Mesendoderm (in vitro differentiated cells): ENCODE measurements around the gene ARHGAP18.

ENCODE experiments used
- DNase-seq: peaks from one replicate; pipeline ENCODE4 v3.0.0; 2013
- H2AK5ac ChIP-seq: 2 replicates; pipeline ENCODE4 v1.6.1; 2013; ENCODE audit warnings: low read length, inconsistent platforms
- H2BK120ac ChIP-seq: 2 replicates; pipeline ENCODE4 v1.6.1; 2013; ENCODE audit warnings: low read depth, mild to moderate bottlenecking, low read length, moderate library complexity, mixed read lengths
- H2BK15ac ChIP-seq: replicated peaks from 2 replicates; pipeline ENCODE4 v1.6.1; 2013; ENCODE audit warnings: low read depth, mild to moderate bottlenecking, moderate library complexity
- H2BK5ac ChIP-seq: 2 replicates; pipeline ENCODE4 v1.6.1; 2013; ENCODE audit warnings: low read length, inconsistent platforms
- H3K18ac ChIP-seq: 2 replicates; pipeline ENCODE4 v1.6.1; 2013; ENCODE audit warnings: mild to moderate bottlenecking, low read length, mixed read lengths
- H3K23ac ChIP-seq: one replicate; pipeline ENCODE4 v1.6.1; 2013; ENCODE audit warnings: low read length
- H3K27ac ChIP-seq: 2 replicates; pipeline ENCODE4 v1.5.1; 2013; ENCODE audit warnings: low read depth, mild to moderate bottlenecking, inconsistent platforms, low read length, moderate library complexity
- H3K27me3 ChIP-seq: 2 replicates; pipeline ENCODE4 v1.6.1; 2013; ENCODE audit warnings: low read length, control low read depth, mild to moderate bottlenecking, inconsistent platforms; ENCODE audit not compliant: insufficient read depth, poor library complexity
- H3K36me3 ChIP-seq: 2 replicates; pipeline ENCODE4 v1.6.1; 2013; ENCODE audit warnings: low read length, inconsistent platforms; ENCODE audit not compliant: control insufficient read depth, insufficient read depth
- H3K4ac ChIP-seq: one replicate; pipeline ENCODE4 v1.6.1; 2013; ENCODE audit warnings: low read depth, mild to moderate bottlenecking, low read length, moderate library complexity
- H3K4me1 ChIP-seq: 2 replicates; pipeline ENCODE4 v1.6.1; 2013; ENCODE audit warnings: low read depth, low read length, inconsistent platforms; ENCODE audit not compliant: control insufficient read depth
- H3K4me2 ChIP-seq: 2 replicates; pipeline ENCODE4 v1.6.1; 2013; ENCODE audit warnings: low read length
- H3K4me3 ChIP-seq: 2 replicates; pipeline ENCODE4 v1.5.1; 2013; ENCODE audit warnings: mild to moderate bottlenecking, low read length
- H3K56ac ChIP-seq: one replicate; pipeline ENCODE4 v1.6.1; 2013; ENCODE audit warnings: low read length
- H3K79me1 ChIP-seq: 2 replicates; pipeline ENCODE4 v1.6.1; 2013; ENCODE audit warnings: low read length, inconsistent platforms
- H3K79me2 ChIP-seq: 2 replicates; pipeline ENCODE4 v1.6.1; 2013; ENCODE audit warnings: mild to moderate bottlenecking, low read length; ENCODE audit not compliant: control insufficient read depth, insufficient read depth
- H3K9ac ChIP-seq: 2 replicates; pipeline ENCODE4 v1.6.1; 2013; ENCODE audit warnings: low read length, inconsistent platforms
- H4K5ac ChIP-seq: one replicate; pipeline ENCODE4 v1.6.1; 2013; ENCODE audit warnings: low read length
- H4K8ac ChIP-seq: one replicate; pipeline ENCODE4 v1.6.1; 2013; ENCODE audit warnings: low read depth, mild to moderate bottlenecking, control low read depth, low read length, moderate library complexity
- WGBS: extraction: QIAGEN DNeasy Blood & Tissue Kit; methylation state at CpG from one replicate; pipeline ENCODE4 v1.1.7; 2013; ENCODE audit warnings: low lambda C conversion rate, missing lambda C conversion rate; ENCODE audit not compliant: insufficient coverage; ENCODE audit errors: extremely low coverage; 5-methylcytosine and 5-hydroxymethylcytosine counted together

ARHGAP18 gene

DNA sequence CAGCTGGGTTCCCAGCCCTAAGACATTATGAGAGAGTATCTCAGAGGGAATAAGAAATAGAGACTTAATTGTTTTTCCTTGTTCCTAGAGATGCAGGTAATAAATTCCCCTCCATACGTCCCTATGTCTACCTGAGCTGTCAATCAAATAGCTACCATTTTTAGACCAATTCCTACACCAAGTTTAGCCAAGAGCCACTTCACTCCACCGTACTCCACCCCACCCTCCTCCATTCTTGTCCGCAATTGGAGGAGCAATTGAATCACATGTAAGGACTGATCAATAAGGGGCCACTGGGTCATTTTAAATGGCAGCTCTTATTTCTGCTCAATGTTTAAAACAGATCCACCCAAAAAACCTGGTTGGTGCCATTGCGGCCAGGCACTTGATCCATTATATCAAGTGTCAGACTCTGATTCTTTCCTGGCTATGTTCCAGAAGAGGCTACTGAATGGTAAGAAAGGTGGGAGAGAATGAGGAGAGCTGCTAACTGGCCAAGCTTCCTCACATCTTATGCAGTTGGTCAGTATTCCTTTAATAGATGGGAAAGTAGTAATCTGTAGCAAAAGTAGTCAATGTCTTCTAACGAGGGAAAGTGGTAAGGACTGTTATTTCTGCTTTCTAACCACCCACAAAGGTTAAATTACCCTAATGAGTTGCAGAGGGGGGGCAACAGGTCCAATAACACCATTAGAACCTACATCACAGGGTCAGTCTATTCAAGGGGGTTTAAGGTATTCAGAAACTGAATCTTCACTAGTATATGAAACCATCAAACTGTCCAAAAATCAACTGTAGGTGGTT is 34.1 kb downstream of the ARHGAP18 start:
- Histone ChIP-seq H3K23ac (no peak overlapping the region), H3K4me2 (no peak overlapping the region), H3K56ac (no peak overlapping the region), H3K79me1 (no peaks in the 10 kb centered on the region), H3K4ac (no peak overlapping the region), H3K27ac (no peak overlapping the region), H2BK15ac (no peak overlapping the region), H3K27me3 (no peaks in the 10 kb centered on the region), H4K5ac (no peak overlapping the region), H3K4me3 (no peak overlapping the region), H3K9ac (no peak overlapping the region), H4K8ac (no peak overlapping the region), H2BK5ac (no peak overlapping the region), H3K18ac (no peak overlapping the region), H2AK5ac (no peak overlapping the region), H2BK120ac (no peak overlapping the region), H3K4me1 (no peaks in the 10 kb centered on the region), H3K79me2 (no peaks in the 10 kb centered on the region), H3K36me3 (no peaks in the 10 kb centered on the region)
- WGBS: no CpG with 5 or more reads among the region's 5 CpGs
- no peak for DNase-seq

DNA sequence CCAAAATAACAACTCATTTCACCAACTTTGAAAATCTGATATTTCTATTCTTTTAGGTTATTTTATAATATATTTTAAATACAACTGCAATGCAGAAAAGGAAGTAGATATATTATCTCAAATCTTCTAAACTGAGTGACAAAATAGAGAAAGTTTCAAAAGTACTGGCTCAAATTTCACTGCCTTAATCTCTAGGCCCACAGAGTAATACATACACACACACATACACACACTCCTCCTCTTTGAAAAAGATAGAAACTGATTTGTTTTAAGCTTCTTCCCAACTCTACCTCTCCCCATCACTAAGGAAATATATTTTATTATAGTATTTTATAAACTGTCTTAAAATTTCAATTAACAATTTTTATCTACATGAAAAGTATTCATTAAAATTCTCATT is 36.2 kb downstream of the ARHGAP18 start:
- no peaks in the 10 kb centered on the region for H3K27me3 ChIP-seq
- H3K18ac ChIP-seq: no peak overlapping the region
- no peak overlapping the region for H4K5ac ChIP-seq
- no peak overlapping the region for H3K4me2 ChIP-seq
- H3K9ac ChIP-seq: no peak overlapping the region
- H3K27ac ChIP-seq: no peak overlapping the region
- no peaks in the 10 kb centered on the region for H3K36me3 ChIP-seq
- no peak overlapping the region for H2BK5ac ChIP-seq
- H3K4me1 ChIP-seq: no peaks in the 10 kb centered on the region
- no peak overlapping the region for H3K4ac ChIP-seq
- no peak overlapping the region for H3K4me3 ChIP-seq
- H3K23ac ChIP-seq: no peak overlapping the region
- H4K8ac ChIP-seq: no peak overlapping the region
- no peaks in the 10 kb centered on the region for H3K79me2 ChIP-seq
- no peak overlapping the region for H2AK5ac ChIP-seq
- H3K56ac ChIP-seq: no peak overlapping the region
- H2BK120ac ChIP-seq: no peak overlapping the region
- DNase-seq: no peak
- H2BK15ac ChIP-seq: no peak overlapping the region
- no peaks in the 10 kb centered on the region for H3K79me1 ChIP-seq

DNA sequence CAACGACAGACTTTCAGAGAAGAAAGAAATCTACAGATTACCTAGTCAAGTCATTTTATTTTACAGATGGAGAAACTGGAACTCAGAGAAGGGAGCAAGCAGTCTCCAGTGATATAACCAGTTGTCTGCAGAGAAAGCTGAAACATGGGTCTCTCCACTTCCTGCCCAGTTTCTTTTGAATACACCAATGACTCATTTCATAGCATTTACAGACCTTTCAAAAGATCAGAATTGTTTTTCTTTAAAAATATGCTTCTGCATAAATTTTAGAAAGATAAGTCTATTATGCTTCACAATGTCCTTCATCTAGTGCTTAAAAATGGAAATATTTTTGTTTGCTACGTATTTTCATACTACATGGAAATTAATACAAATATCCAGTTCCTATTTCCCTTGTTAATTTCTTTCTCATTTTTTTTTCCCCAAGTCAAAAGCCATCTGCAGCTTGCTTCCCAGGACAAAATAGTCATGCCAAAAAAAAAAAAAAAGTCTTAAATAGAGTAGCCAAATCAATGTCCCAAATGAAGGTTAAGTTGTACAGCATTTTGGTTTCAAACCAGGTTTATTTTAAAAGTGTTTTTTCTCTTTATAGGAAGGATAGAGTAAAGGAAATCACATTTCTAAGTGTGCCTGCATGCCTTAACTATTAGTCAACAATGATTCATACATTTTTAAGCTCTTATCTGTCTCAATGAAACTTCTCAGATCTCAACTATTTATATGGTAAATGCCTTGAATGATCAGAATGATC is 36.9 kb downstream of the ARHGAP18 start:
- H3K18ac ChIP-seq: no peak overlapping the region
- no peaks in the 10 kb centered on the region for H3K4me1 ChIP-seq
- no peak overlapping the region for H3K27ac ChIP-seq
- no peaks in the 10 kb centered on the region for H3K27me3 ChIP-seq
- H4K8ac ChIP-seq: no peak overlapping the region
- no peak overlapping the region for H3K56ac ChIP-seq
- no peak overlapping the region for H2BK120ac ChIP-seq
- no peaks in the 10 kb centered on the region for H3K79me2 ChIP-seq
- WGBS: no CpG with 5 or more reads among the region's 2 CpGs
- H2BK5ac ChIP-seq: no peak overlapping the region
- H3K4me2 ChIP-seq: no peak overlapping the region
- H2AK5ac ChIP-seq: no peak overlapping the region
- no peak overlapping the region for H3K4ac ChIP-seq
- no peak overlapping the region for H2BK15ac ChIP-seq
- H3K79me1 ChIP-seq: no peaks in the 10 kb centered on the region
- peak; percentile 66 for DNase-seq
- no peak overlapping the region for H3K4me3 ChIP-seq
- H3K36me3 ChIP-seq: no peaks in the 10 kb centered on the region
- H4K5ac ChIP-seq: no peak overlapping the region
- H3K9ac ChIP-seq: no peak overlapping the region
- no peak overlapping the region for H3K23ac ChIP-seq

DNA sequence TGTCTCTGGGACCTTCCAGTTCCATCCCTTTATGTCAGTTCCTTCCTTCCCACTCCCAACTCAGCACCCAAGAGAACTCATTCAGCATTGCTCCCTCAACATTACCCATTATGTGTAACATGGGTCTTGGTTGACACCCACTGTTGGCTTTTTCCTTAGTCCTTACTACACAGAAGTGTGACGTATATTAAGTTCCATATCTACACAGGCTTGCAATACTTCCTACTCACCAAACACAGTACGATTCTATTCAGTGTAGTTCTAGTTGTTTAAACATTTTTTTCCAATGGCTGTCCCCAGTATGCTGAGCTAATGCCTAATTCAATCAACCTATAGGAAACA is 37.7 kb downstream of the ARHGAP18 start:
- H3K27me3 ChIP-seq: no peaks in the 10 kb centered on the region
- H2AK5ac ChIP-seq: no peak overlapping the region
- no peak overlapping the region for H2BK120ac ChIP-seq
- H3K79me1 ChIP-seq: no peaks in the 10 kb centered on the region
- H3K56ac ChIP-seq: peak overlapping the region; percentile 40
- H3K79me2 ChIP-seq: no peaks in the 10 kb centered on the region
- H3K4me1 ChIP-seq: no peaks in the 10 kb centered on the region
- H3K9ac ChIP-seq: no peak overlapping the region
- no peak overlapping the region for H3K23ac ChIP-seq
- no CpG with 5 or more reads among the region's 2 CpGs for WGBS
- no peak overlapping the region for H2BK5ac ChIP-seq
- DNase-seq: no peak
- no peaks in the 10 kb centered on the region for H3K36me3 ChIP-seq
- no peak overlapping the region for H2BK15ac ChIP-seq
- no peak overlapping the region for H4K8ac ChIP-seq
- H4K5ac ChIP-seq: no peak overlapping the region
- no peak overlapping the region for H3K27ac ChIP-seq
- H3K18ac ChIP-seq: no peak overlapping the region
- no peak overlapping the region for H3K4me2 ChIP-seq
- no peak overlapping the region for H3K4me3 ChIP-seq
- no peak overlapping the region for H3K4ac ChIP-seq

DNA sequence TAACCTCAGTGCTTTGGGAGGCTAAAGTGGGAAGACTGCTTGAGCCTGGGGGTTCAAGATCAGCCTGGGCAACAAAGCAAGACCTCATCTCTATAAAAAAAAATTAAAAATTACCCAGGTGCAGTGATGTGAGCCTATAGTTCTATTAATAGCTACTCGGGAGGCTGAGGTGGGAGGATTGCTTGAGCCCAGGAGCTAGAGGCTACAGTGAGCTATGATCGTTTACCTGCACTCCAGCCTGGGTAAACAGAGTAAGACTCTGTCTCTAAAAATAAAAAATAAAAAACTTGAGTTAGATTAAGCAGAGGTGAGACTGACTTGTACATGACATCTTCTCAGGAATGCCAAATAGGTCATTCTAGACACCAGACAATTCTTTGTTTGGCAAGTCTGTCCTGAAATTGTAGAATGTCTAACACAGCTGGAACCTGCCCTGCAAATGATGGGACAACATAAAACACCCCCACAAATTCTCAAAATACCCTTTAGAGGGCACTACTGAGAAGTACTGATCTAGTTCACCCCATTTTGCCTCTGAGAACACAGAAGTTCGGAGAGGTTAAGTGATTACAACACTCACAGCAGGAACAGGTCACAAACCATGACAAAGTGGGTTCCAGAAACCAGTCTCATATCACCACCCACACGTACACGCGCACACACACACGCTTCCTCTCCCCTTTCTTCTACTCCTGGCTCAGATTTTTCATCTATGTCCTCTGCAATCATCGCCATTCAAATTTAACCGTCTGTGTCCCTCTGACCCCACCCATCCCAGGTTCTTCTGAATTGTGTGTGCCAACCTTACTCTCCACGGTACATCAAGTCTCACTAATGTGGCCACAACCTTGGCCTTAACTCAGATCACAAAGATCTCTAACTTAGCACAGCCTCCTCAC is 38.3 kb downstream of the ARHGAP18 start:
- no peak overlapping the region for H2BK15ac ChIP-seq
- no peaks in the 10 kb centered on the region for H3K79me2 ChIP-seq
- H3K23ac ChIP-seq: no peak overlapping the region
- DNase-seq: peak; percentile 65
- no peak overlapping the region for H4K5ac ChIP-seq
- no peak overlapping the region for H3K27ac ChIP-seq
- no peak overlapping the region for H3K9ac ChIP-seq
- no peaks in the 10 kb centered on the region for H3K36me3 ChIP-seq
- H2BK120ac ChIP-seq: no peak overlapping the region
- no peaks in the 10 kb centered on the region for H3K4me1 ChIP-seq
- no peak overlapping the region for H3K18ac ChIP-seq
- H4K8ac ChIP-seq: no peak overlapping the region
- no peak overlapping the region for H2BK5ac ChIP-seq
- H2AK5ac ChIP-seq: no peak overlapping the region
- no CpG with 5 or more reads among the region's 10 CpGs for WGBS
- H3K56ac ChIP-seq: peak overlapping the region; percentile 40
- no peak overlapping the region for H3K4ac ChIP-seq
- H3K79me1 ChIP-seq: no peaks in the 10 kb centered on the region
- H3K4me2 ChIP-seq: no peak overlapping the region
- no peaks in the 10 kb centered on the region for H3K27me3 ChIP-seq
- no peak overlapping the region for H3K4me3 ChIP-seq
